HG03097 (cell line): ENCODE measurements around the gene ATPAF1.
"Not testable (repeated sequence)": the region's sequence is repeated elsewhere in the genome, so short reads cannot be mapped to it uniquely, and the experiment has no call there.

ENCODE experiments used
- ATAC-seq: cut with Tn5 transposase; IDR thresholded peaks from one replicate; pipeline ENCODE4 v1.9.1; 2021; ENCODE audit not compliant: unreplicated experiment, low FRiP score

The ATPAF1 gene

DNA sequence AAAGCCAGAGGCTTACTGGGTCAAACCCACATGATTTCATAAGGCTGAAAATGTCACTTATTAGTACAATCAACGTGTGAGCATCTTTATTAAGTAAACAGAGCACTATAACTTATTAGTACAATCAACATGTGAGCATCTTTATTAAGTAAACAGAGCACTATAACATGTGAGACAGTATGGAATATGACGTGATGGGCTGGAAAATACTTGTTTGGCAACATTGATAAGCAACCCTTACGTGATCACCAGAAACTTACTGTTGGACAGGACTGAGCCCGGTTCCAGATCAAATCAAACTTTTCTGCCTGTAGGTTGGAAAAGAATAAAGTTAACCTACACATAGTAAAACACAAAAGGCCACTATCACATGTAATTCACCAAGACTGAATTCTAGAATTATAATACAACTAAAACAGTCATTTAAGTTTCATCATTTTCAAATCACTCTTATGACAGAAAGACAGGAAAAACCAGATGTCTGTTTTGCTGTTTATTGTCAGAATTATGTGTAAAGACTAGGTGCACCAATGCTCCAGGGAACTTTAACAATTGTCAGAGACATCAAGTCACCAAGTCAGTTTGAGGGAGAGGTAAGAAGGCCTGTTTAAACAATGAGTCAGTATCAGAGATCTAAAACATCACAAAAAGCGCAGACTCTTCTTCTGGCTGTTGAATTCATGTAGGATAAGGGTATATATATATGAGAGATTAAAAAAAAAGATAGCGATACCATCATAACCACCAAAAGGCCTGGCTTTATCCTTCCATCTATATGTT is 15.7 kb downstream of the ATPAF1 start:
- ATAC-seq = no peak

DNA sequence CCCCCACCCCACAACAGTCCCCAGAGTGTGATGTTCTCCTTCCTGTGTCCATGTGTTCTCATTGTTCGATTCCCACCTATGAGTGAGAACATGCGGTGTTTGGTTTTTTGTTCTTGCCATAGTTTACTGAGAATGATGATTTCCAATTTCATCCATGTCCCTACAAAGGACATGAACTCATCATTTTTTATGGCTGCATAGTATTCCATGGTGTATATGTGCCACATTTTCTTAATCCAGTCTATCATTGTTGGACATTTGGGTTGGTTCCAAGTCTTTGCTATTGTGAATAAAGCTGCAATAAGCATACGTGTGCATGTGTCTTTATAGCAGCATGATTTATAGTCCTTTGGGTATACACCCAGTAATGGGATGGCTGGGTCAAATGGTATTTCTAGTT is 17.0 kb downstream of the ATPAF1 start:
- ATAC-seq = not testable (repeated sequence)

DNA sequence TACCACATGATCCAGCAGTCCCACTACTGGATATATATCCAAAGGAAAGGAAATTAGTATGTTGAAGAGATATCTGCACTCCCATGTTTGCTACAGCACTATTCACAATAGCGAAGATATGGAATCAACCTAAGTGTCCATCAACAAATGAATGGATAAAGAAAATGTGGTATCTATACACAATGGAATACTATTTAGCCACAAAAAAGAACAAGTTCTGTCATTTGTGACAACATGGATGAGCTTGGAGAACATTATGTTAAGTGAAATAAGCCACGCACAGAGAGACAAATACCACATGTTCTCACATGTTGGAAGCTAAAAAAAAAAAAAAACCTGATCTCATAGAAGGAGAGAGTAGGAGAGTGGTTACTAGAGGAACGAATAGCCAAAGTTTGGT is 17.7 kb downstream of the ATPAF1 start:
- no peak for ATAC-seq

DNA sequence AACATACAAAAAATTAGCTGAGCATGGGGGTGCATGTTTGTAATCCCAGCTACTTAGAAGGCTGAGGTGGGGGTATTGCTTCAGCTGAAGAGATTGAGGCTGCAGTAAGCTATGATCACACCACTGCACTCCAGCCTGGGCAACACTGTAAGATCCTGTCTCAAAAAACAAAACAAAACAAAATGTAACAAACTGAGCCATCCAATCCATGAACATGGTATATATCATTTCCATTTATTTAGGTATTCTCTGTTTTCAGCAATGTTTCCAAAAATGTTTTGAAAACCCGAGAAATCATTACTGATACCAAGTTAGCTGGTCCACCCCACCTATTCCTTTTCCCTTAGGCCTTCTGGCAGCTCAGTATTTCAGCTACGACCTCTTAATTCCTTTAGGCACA is 18.4 kb downstream of the ATPAF1 start:
- no peak for ATAC-seq

DNA sequence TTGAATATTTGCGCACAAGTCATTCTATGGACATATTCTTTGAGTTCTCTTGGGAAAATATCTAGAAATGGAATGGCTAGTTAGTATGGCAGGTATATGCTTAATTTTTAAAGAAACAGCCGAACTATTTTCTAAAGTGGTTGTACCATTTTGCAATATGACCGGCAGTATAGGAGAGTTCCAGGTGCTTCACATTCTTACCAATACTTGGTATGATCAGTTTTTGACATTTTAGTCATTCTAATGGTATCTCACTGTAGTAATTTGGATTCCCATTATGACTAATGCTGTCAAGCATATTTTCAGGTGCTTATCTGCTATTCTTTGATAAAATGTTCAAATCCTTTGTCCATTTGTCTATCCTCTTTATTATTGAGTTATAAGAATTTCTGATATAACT is 20.6 kb downstream of the ATPAF1 start:
- ATAC-seq = no peak

DNA sequence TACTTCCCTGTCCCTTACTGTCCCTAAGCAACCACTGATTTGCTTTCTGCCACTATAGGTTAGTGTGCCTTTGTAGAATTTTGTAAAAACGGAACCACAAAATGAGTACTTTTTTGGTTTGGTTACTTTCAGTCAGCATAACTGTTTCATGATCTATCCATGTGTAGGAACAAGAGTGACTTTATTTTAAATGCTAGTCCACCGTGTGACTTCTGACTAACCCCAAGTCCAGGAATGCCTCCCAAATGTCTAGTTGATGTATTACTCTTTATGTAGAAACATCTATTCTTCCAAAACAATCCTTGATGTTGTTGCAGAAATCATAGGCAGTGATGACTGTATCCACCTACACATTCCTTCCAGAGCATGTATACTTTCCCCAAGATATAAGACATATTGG is 21.3 kb downstream of the ATPAF1 start:
- no peak for ATAC-seq

DNA sequence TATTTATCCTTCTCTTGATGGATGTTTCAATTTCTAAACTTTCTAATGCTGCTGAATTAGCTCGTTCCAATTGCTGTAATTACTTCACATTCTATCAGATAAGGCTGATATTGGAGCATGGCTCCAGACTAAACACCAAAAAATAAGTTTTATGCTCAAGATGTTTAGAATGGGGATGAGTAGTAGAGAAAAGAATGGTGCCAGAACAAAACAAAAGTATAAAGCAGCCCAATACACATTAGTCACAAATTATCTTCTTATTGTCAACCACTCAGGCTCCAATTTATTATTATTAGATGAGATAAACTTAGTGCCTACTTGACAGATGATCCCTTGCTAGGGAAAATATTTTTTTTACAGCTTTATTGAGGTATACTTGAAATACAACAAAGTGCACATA is 21.8 kb downstream of the ATPAF1 start:
- ATAC-seq = no peak

DNA sequence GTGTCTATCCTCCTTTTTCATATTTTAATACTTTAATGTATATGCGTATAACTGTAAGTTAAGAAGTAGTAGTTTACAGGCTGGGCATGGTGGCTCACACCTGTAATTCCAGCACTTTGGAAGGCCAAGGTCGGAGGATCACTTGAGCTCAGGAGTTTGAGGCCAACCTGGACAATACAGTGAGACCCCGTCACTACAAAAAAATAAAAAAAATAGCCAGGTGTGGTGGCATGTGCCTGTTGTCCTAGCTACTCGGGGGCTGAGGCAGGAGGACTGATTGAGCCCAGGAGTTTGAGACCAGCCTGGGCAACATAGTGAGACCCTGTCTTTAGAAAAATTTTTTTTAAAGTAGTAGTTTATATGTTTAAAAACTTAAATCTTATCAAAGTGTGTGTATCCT is 22.3 kb downstream of the ATPAF1 start:
- ATAC-seq = no peak

DNA sequence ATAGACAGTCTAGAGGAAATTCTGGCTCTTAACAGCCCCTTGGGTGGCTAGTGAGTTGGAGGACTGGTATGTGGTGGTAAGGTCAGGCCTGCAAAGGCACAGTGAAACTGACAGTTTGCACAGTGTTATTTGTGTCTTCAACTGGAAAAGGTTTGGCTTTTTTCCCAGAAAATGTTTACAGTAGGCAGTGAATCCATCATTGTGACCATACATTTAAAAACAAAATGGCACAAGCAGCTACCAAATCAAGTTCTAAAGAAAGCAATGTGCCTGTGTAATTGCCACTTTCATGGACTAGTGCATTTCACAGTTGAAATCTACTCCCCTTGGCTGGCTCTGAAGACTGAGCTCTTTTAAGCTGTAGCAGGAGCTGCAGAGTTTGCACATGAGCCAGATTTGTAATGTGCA is 24.8 kb downstream of the ATPAF1 start:
- no peak for ATAC-seq

DNA sequence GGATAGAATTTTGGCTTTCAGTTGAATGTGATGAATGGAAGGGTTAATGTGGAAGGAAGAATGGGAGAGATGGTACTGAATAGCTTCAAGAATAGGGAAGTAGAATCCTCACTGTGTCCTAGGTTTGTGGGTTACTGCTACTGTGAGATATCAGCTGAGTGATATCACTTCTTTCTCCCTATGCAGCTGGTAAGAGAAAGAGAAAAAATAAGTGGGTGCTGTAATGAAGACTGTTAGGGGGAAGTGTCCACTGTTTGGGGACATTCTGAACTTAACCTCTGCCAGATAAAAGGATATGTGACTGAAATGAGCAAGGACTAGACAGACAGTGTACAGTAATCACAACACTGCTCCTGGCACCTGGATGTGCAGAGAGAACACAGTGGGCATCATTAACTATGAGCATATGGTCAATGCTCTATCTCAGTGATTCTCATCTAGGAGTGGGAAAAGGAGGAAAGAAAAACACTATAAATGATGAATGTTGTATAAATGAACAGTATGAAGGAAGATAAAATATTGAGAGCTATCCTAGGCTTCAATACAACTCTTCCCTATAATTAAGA is 26.0 kb downstream of the ATPAF1 start:
- ATAC-seq = no peak

DNA sequence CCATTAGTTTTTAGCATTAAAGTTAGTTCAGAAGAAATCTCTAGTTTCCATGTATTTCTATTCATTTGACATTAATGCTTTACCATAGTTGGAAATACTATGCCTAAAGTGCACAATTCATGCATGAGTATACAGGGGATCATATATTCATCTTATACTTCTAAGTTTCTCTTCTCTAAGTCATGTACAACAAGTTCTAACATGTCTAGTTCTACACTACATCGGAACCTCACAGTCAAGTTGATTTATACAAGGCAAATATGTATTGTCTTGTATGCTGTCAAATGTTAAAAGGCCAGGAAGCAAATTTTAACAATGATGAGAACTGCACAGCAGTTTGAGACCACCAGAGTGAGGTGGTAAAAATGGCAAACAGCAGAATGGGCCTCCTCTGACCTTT is 28.6 kb downstream of the ATPAF1 start:
- ATAC-seq = no peak

DNA sequence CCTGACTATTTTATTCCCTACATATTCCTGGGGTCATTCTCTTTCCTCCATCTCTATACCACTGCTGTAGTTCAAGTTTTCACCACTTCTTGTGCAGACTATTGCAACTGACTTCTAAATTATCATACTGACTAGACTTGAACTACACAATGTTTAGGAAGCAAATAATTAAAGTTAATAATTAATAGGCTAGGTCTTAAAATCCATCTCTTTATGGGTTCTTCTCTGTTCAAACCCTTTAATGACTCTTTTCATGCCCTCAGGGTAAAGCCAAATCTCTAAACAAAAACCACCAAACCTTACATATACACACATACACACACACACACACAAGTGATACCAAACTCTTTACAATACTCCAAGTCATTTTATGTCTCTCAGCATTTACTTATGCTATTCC is 29.2 kb downstream of the ATPAF1 start:
- ATAC-seq = no peak

DNA sequence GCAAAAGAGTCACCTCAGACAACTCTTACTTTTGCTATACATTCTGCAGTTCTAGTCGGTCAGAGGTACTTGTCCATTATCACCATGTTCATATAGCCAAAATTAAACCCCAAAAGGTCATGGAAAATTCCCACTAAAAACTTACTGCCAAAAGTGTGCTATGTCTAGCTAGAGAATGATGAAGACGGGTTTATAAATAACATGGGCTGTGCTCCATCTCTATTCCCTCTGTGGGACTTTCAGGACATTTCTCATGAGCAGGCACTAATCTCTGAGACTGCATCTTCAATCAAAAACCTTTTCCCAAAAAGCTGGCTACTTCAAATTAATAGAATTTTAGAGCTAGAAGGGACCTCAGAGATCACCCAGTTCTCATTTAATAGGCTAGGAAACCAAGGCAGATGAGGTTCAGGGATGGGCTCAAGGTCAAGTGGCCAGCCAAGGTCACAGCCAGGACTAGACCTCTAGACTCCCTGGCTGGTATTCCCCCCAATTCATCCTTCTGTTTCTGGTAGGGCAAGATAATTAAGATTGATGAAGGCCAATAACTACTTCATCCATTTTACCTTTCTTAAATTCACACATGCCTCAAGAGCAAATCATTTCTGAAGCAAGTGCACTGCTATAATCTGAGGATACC is 30.6 kb downstream of the ATPAF1 start:
- no peak for ATAC-seq

DNA sequence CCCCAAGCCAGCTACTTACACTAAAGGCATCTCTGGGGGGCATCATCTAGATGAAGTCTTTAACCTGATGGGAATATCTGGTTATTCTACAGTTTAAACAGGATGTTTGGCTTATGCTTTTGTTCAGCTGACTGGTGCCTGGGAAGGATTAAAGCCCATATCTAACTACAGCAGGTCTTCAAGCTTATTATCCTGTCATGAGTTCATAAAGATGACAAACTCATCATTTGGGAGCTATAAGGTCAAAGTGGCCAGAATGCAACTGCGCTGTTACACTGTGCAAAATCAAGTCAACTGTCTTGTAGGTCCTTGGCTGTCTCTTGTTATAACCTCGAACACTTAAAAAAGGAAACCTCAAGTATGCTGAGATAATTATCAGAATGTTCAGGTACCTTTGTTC is 33.0 kb downstream of the ATPAF1 start:
- ATAC-seq = no peak

DNA sequence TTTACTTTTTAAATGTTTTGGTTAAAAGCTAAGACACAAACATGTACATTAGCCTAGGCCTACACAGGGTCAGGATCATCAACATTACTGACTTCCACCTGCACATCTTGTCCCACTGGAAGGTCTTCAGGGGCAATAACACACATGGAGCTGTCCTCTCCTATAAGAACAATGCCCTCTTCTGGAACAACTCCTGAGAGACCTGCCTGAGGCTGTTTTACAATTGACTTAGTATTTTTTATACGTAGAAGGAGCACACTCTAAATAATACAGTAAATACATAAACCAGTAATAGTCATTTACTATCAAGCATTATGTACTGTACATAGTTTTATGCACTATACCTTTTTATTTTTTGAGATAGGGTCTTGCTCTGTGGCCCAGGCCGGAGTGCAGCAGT is 37.4 kb downstream of the ATPAF1 start:
- no peak for ATAC-seq

DNA sequence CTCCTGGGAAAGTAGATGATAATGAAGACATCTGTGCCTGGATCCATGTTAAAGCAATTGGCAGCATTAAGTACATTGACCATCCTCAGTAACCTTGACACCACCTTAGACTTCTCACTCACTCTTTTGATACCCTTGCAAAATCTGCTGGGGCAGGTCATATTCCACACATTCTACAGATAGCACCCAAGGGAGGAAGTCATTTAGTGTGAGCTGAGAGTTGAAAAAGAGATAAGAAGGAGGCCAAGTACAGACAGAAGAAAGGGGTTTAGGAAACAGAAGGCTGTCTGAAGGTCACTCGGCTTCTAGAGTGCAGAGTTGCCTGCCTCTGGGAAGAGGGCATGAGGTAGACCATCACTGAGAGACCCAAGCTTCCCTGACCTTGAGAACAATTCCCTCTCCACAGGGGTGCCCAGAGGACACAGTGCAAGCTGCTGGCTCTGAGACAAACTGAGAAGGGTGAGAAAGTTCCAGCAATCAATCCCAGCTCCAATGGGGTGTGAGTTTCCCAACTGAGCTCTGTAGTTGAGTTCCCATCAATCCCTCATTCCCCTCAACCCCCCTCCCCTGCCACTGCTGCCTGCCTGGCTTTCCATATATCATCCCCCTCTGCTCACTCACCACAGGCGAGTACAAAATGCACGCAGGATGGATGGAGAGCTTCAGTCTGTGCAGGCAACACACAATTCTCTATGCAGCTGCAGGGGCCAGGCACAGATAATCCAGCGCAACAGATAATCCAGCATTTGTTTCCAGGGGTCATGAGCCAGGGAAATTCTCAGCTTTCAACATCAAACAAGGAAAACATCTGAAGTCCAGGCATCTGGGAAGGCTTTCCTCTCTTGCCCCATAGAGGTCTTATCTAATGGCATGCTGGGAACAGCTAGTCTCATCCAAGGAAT is 44.2 kb downstream of the ATPAF1 start:
- no peak for ATAC-seq

DNA sequence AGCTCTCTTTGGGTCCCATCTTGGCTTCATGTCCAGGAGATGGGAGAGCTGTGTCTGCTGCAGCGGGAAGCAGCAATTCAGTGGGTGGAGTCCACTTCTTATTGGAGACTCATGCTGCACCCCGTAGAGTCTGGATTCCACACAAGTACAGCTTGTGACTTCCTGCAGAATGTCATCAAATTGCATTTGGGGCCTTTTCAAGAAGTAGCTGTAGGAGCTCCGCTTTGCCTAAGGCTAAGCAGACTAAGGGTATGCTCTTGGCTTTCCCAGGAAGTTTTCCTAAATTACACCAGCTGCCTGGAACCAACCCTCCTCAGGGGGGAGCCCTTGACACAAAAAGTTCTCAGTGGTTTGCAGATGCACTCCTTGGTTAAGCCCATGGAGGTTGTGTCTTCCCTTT is 45.8 kb downstream of the ATPAF1 start:
- no peak for ATAC-seq

DNA sequence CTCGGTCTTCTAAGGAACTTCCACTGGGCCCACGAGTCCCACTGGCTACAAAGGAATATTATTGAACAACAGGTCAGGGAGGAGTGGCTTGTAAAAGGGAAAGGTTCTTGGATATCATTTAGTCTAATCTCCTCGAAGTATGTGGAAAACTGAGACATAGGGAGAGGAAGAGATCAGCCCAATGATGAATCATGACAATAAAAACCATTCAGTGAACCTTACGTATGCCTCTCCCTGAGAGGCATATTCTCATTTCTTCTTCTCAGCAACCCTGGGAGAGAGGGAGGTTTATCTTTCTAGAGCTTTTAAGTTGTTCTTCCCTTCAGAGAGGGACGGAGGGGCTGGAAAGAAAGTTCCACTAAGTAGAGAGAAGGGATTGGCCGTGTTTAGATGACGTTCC is 46.2 kb downstream of the ATPAF1 start:
- ATAC-seq = no peak

DNA sequence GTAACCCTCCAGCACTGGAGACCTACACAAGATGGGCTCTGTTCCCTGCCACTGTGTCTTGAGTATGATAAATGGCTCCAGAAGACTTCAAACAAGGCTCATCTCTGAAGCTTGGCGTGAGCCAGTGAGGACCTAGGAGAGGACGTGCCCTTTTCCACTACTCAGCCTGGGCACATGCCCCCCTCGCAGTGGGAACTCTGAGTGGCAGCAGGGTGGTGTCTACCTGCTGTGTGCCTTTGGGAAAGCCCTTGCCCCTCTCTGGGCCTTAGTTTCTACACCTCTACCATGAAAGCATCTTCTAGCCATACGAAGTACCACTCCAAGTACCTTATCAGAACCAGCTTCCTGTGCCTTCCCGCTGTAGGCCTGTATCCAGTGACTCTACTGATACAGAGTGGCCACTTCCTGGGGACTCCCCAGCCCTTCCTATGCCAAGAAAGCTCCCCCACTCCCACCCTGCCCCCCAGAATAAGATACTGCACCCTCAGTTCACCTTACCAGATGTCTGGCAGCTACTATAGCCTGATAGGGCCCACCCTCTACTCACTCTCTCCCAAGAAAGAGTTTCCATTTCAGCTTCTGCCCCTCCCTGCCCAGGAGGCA is 48.4 kb downstream of the ATPAF1 start:
- ATAC-seq = no peak

DNA sequence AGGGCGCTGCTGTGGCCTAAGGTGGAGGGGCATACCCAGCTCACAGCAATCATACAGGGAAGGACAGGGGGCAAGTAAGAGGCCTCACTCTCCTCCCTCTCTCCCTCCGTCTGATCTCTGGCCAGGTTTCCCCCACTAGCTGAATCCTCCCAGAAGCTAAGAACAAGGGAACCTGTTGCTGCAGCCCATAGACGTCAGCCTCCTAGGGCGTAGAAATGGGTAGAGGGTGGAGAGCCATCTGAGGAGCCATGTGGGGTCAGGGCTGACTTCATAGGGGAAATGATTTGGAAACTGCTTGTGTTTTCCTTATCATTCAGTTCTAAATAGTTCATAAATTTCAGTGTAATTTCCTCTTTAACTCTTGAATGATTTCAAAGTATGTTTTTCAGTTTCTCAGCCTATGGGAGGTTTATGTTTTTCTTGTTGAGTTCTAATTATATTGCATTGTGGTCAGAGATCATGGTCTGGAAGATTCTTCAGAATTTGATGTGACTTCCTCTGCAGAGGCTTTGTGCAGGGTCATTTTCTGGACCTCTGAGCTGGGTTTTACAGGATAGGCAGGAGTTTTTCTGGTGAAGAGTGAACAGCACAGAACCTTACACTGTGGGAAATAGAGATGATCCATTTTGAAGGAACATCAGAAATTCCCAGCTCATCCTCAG is 49.3 kb downstream of the ATPAF1 start:
- ATAC-seq = no peak
